Kidney (tissue), 14 donors: ENCODE data around the gene GREB1. TPM values are rescaled to one million over a fixed set of nuclear protein-coding genes. Genes with fewer than 3 reads are reported as not detected.

Experiments used
- DNase-seq, 5 donors: peaks; one replicate each; pipeline ENCODE4 v3.0.0-alpha.2; 2013 to 2020
- FAIRE-seq: peaks from 2 replicates; lab custom pipeline; 2012; peaks lifted over from hg19 to GRCh38; lab: Jason Lieb, UNC
- H3K27ac ChIP-seq, 2 donors: one replicate each; pipeline ENCODE4 v1.7.0; 2013; ENCODE audit warnings: low read depth in 2 of 2, low read length in 2 of 2, inconsistent platforms in 1 of 2
- H3K27me3 ChIP-seq: one replicate; pipeline ENCODE4 v1.7.1; 2013; ENCODE audit warnings: low read length, inconsistent platforms; ENCODE audit not compliant: control insufficient read depth, insufficient read depth
- H3K36me3 ChIP-seq, 3 donors: one replicate each; pipeline versions ENCODE4 v1.7.0 to v1.7.1; 2013; ENCODE audit warnings: low read length in 3 of 3, control low read depth in 1 of 3, inconsistent platforms in 1 of 3; ENCODE audit not compliant: insufficient read depth in 3 of 3, control insufficient read depth in 2 of 3
- H3K4me1 ChIP-seq, 3 donors: one replicate each; pipeline versions ENCODE4 v1.7.0 to v1.7.1; 2013; ENCODE audit warnings: low read length in 3 of 3, inconsistent platforms in 1 of 3, low read depth in 1 of 3; ENCODE audit not compliant: control insufficient read depth in 2 of 3, insufficient read depth in 2 of 3
- H3K4me3 ChIP-seq, 3 donors: one replicate each; pipeline versions ENCODE4 v1.7.0 to v1.8.1; 2013; ENCODE audit warnings: low read length in 3 of 3, control low read depth in 1 of 3, inconsistent platforms in 1 of 3
- H3K9ac ChIP-seq, 3 donors: one replicate each; pipeline versions ENCODE4 v1.7.0 to v1.7.1; 2013; ENCODE audit warnings: low read length in 3 of 3, control low read depth in 1 of 3, inconsistent platforms in 1 of 3
- H3K9me3 ChIP-seq, 3 donors: one replicate each; pipeline versions ENCODE4 v1.7.0 to v1.7.1; 2013; ENCODE audit warnings: low read length in 3 of 3, control low read depth in 1 of 3, inconsistent platforms in 1 of 3; ENCODE audit not compliant: control insufficient read depth in 2 of 3, insufficient read depth in 1 of 3
- CTCF ChIP-seq: IDR thresholded peaks from 3 replicates; pipeline ENCODE4 v1.5.1; 2012; ENCODE audit warnings: mild to moderate bottlenecking, moderate library complexity, borderline replicate concordance; ENCODE audit not compliant: insufficient read depth; ENCODE audit errors: extremely low read depth
- intact Hi-C: fragments of 100-400 bp; cut with DNase I; formaldehyde crosslinking; loops from one replicate; pipeline ENCODE4 v1.11.1; 2022
- polyA plus RNA-seq: library from polyadenylated mRNA; stranded (reverse); fragments of 350-450 nt; fragmentation: Illumina TruSeq; extraction: RNeasy Lipid Tissue Mini Kit (QIAGEN cat#74804); gene quantifications from one replicate; pipeline ENCODE4 v1.2.3, GENCODE V29; 2014; ENCODE audit warnings: low read depth, low replicate concordance; ENCODE audit not compliant: insufficient read depth
- total RNA-seq: library from RNA; stranded (reverse); fragmentation: NEBNext Ultra II Directional; extraction: Animal tissue kit (Norgen Biotek cat#: 25700); gene quantifications from one replicate; pipeline ENCODE4 v1.2.1, GENCODE V29; 2021
- donor health status: control.
- donor health status: control.
- donor health status: control.
- donor health status: control.
- donor health status: control.
- donor health status: DM: yes; HTN: yes; CAD: no.
- donor health status: Normal renal cell carcinoma (clear cell type).

Gene GREB1
- total and polyA plus RNA-seq, 2 donors from 2014 or later: 0.98 to 1.8 TPM

DNA sequence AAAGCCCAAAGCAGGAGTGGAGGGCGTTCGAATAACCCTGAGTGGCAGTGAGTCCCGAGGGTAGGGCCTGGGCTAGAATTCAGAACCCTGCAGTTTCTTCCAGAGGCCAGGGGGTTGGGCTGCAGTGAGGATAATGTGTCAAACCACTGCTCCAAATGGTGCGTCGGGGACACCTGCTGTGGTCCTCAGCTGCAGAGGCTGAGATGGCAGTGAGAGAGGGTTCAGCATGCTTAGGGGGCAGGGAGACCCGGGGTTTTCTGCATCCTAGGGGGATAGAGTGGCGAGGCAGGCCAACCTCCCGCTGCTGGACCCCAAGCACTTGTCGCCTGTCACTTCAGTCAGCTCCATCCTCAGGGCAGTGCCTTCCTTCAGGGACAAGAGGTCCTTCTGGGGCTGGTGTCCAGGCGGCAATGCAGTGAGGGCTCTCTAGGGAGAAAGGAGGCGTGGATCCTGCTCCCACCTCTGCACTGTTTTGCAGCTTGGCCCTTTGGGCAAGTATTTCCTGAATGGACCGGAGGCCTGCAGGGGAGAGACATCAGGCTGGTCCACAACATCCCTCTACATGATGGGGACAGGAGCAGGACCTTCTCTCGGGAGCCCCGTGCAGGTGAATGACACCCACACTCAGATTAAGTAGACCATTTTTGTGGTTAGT lies 144.6 kb downstream of the GREB1 start:
- Histone ChIP-seq H3K27me3 (no peaks in the 10 kb centered on the region), H3K4me1 (no peaks in the 10 kb centered on the region), H3K27ac (no peak overlapping the region), H3K9me3 (no peaks in the 10 kb centered on the region), H3K4me3 (no peak overlapping the region), H3K9ac (no peak overlapping the region), H3K36me3 (no peaks in the 10 kb centered on the region)
- intact Hi-C loops: no loop called here
- DNase-seq: no peak
- FAIRE-seq: no peak
- TF ChIP-seq CTCF: no peak

- Histone ChIP-seq H3K4me1 (no peaks in the 10 kb centered on the region), H3K36me3 (no peaks in the 10 kb centered on the region), H3K9ac (no peak overlapping the region), H3K27ac (no peak overlapping the region), H3K9me3 (no peaks in the 10 kb centered on the region), H3K4me3 (no peak overlapping the region), H3K27me3 (no peaks in the 10 kb centered on the region)
- TF ChIP-seq CTCF: no peak
- no peak for DNase-seq
- no peak for FAIRE-seq
- intact Hi-C loops: no loop called here
Measured at GRCh38 chr2:11679016-11679415, 145.2 kb downstream of the GREB1 start.

GRCh38 chr2:11679486-11680181 lies 145.8 kb downstream of the GREB1 start:
- Histone ChIP-seq H3K4me3 (no peak overlapping the region), H3K27ac (no peak overlapping the region), H3K9ac (no peak overlapping the region), H3K36me3 (no peaks in the 10 kb centered on the region), H3K9me3 (no peaks in the 10 kb centered on the region), H3K4me1 (no peaks in the 10 kb centered on the region), H3K27me3 (no peaks in the 10 kb centered on the region)
- intact Hi-C loops: loop anchor here (10.0 kb wide), 1 partner anchor 275 kb away; no protein-coding TSS in a partner anchor
- FAIRE-seq: no peak
- DNase-seq: no peak
- TF ChIP-seq CTCF: no peak
